ENCODE measurements around the gene FBXO28.

- TF ChIP-seq POLR2A (IDR thresholded peaks at IDR 0.05) = no peak
- TF ChIP-seq EP300 (IDR thresholded peaks at IDR 0.05) = no peak
- TF ChIP-seq CTCF (IDR thresholded peaks at IDR 0.05) = no peak
- no peak for TF ChIP-seq POLR2AphosphoS5 (IDR thresholded peaks at IDR 0.05)
Observed at GRCh38 chr1:224172229-224172628, 58.3 kb downstream of the FBXO28 start.

All from stomach (tissue), 4 donors.